GM19372 (cell line): ENCODE results near the gene TNS3.

ENCODE experiments used
- ATAC-seq: cut with Tn5 transposase; IDR thresholded peaks from one replicate; pipeline ENCODE4 v1.9.1; 2021; ENCODE audit warnings: mild to moderate bottlenecking, low read depth, moderate library complexity; ENCODE audit not compliant: unreplicated experiment

Gene TNS3

DNA sequence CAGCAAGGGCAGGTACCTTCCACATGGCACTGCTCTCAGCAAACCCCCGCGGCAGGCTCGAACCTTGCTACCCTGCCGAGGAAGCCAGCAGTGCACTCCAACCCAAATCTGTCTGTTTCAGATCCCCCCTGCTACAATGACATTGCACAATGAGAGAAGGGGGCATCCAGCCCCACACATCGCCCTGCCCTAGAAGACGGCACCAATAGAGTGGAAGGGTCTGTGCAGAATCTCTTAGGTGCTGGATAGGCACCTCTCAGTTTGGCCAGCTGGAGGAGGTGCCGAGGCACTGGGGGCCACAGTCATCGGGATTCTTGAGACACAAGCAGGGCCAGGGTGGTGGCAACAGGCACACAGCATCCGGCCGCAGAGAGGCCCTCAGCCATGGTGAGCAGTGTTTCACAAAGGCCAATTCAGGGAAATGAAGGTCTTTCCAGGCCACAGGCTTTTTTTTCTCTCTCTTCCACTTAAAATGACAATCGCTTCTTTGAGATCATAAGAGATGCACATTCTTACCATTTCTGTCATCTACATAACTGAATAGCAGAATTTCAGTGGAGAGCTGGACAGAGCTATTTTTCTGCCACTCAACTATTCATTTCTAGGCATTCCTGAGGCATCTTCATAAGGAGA is 281.3 kb downstream of the TNS3 start:
- ATAC-seq: no peak

DNA sequence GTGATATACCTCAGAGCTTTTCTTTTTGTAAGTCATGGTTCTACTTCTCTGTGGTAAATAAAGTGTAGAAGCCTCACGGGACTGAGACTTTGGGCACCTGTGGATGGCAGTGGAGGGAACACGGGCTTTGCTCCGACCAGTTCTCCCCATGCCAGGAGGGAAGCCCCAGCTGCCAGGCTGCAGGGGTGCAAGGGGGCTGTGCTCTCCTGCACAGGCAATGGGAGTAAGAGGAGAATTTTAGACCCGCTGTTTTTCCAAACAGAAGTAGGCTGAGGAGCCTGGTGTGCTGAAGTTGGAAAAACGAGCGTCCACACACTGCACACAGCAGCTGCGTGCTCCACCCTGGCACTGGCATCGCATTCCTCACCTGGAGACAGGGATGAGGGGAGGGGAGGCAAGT is 282.4 kb downstream of the TNS3 start:
- no peak for ATAC-seq

DNA sequence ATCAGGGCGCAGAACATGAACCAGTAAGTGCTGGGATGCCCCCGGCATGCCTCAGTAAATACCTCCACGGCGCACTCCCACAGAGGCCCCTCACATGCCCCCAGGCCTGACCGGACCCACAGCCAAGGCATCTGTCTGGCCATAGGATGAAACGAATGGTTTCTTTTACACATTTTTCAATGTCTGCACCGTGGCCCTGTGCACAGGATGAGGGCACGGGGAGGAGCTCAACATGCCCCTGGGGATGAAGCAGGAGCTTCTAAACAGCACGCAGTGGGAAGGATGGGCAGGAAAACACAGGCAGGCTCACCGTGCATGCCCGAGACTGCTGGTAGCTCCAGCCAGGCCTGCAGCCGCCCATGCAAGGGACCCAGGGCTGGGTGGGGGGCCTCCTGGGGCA is 283.3 kb downstream of the TNS3 start:
- no peak for ATAC-seq

DNA sequence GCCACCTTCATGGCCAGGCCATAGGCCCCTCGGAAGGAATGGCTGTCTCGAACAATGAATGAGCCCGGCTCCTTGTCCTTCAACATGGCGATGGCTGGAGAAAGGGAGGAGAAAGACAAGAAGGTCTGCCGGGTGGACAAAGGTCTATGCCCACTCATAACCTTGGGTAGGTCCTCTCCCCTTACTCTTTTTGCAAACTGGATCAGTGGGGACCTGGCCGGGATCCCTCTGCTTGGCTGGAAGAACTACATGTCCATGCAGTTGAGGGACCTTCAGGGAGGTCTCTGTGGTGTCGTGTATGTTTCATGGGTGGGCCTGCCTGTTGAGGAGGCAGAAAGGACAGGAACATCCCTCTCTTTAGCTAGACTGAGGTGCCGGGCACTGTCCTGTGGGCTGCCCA is 284.8 kb downstream of the TNS3 start:
- no peak for ATAC-seq

DNA sequence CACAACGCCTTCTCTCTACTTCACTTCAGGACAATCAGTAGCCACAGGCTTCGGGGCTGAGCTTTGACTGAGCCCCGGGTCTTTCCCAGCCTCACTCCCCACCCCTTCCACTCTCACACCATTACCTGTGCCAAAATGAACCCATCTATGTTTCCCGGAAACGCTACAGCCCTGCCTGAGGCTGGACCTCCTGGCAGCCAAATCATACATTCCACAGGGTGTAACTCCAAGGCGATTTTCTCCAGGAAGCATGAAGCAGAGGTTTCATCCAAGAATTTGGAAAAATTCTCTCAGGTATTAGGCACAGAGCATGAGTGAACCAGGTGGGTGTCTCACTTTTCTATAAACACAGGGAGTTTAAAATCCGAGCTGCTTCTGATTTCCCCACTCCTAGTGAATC is 286.3 kb downstream of the TNS3 start:
- ATAC-seq: no peak

DNA sequence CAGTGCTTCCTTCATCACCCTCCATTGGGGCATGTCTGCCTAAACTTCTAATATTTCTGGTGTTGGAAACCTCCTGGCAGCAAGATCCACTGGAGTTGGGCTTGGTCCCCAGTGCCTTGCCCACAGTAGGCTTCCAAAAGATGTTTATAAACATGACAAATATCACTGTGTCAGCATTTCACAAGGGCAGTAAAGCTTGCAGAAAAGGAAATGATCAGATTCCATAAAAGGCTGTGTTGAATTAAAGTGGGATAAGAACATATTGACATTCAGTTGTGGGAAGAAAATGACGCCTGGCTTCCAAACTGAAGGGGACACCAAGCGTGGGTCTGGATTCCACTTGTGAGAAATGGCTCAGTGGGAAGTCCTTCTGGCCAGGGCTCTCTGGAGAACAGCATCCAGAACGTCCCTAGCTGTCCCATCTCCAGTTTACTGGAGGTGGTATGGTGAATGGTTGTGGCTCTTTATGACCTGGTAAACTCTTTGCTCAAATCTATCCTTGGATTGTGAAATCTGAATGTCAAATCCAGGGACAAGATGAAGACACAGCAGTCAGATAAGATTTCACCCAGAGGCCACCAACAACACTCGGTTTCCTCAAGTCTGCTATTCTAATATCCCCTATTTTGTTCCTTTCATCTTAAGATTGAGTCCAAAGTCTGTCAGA is 287.2 kb downstream of the TNS3 start:
- ATAC-seq: no peak

DNA sequence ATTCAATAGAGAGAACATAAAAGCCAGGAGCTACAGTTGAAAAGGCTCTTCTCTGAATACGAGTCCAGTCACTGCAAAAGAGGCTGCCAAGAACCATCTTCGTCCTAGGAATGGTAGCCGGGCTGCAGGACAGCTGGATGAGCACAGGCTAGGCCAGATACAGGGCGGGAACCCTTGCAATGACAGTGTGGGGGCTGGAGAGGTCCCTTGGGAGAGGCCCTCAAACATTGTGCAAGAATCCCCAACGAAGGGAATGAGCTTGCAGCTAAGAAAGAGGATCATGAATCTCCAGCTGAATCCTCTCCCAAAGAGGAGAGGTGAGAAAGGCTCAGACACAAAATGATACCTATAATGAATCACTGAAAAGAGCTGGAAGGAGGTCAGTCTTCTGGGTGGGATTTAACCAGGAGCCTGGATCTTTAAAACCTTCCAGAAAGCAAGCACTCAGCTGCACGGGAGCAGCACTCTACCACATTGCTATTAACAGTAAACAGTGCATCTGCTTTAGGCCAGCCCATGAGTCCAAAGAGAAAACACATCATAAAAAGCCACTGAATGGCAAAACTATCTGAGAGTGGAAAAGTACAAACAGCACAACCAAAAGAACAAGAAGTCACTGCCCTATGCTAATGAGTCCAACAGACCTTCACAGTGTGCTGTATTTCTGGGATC is 287.9 kb downstream of the TNS3 start:
- no peak for ATAC-seq

DNA sequence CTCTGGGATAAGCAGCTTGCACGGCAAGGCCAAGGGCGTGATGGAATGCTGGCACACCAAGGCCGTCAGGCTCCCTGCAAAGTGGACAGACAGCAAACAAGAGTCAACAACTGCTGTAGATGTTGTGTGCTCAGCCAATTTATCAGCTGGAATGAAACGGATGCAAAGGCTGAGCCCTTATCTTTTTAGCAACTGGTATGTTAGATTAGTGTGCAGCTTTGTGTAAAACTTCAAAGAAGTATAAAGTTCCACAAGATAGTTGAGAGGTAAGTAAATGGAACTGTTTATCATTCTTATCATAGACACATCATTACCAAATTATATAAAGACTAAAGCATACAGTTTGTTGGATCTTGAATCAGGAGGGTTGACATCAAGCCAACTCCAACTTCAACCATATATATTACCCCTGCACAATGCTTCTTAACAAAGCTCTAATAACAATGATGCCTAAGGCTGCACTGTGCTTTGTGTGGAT is 289.0 kb downstream of the TNS3 start:
- ATAC-seq: no peak

DNA sequence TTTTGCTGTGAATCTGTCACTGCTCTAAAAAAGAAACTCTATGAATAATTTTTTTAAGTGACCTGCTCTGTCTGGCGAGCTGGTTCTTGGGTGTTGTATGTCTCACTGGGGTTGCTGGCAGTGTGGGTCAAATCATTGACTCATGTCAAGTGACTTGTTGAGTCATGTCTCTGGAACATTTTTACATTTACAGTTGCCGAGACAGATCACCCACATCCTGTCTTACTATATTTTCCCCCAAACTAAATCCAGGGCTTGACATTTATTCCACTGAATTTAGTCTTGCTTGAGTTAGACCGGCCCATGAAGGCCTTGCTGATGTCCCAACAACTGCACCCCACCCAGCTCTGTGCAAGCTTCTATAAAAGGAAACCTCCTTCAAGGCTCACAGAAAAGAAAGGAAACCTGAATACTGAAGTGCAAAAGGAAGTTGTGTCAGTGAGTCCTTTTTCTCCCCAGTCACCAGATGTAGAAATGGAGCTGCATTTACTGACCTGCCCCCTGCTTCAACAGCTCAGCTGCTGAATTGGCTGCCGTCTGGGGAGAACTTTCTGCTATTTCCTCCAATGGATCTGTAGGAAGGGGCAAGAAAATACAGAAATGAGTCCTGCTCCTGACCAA is 290.3 kb downstream of the TNS3 start:
- peak; percentile 95 for ATAC-seq

DNA sequence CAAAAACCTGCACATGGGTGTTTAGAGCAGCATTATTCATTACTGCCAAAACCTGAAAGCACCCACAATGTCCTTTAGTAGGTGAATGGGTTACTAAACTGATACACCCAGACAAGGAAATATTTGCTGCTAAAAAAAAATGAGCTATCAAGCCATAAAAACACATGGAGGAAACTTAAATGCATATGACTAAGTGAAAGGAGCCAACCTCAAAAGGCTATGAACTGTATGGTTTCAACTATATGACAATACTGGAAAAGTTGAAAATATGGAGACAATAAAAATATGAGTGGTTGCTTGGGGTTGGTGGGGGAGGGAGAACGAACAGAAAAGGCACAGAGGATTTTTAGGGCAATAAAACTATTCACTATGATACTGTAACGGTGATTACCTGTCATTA is 291.0 kb downstream of the TNS3 start:
- no peak for ATAC-seq

DNA sequence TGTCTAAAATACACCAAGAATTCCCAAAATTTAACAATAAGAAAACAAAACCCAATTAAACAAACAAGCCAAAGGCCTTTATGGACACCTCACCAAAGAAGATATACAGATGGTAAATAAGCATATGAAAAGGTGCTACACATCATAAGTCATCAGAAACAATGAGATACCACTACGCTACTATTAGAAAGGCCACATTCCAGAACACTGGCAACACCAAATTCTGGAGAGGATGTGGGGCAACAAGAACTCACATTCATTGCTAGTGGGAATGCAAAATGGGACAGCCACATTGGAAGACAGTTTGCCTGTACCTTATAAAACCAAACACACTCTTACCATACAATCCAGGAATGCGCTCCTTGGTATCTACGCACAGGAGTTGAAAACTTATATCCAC is 291.4 kb downstream of the TNS3 start:
- no peak for ATAC-seq

DNA sequence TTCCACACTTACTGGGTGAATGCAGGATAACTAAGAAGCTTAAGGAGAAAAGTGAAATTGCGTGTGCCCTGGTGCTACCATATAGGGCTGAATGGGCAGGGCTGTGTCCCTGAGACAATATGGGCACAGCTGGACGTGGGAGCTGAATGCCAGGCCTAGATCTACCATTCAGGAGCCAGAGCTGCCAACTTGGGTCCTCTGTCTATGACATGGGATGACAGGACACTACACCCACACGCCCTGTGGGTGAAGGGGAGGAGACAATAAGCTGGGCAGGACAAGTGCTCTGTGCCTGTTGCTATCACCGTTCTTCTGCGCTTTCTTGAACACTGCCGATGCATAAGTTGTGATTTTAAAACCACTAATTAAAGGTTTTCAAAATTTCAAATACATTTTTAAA is 293.9 kb downstream of the TNS3 start:
- ATAC-seq: no peak

DNA sequence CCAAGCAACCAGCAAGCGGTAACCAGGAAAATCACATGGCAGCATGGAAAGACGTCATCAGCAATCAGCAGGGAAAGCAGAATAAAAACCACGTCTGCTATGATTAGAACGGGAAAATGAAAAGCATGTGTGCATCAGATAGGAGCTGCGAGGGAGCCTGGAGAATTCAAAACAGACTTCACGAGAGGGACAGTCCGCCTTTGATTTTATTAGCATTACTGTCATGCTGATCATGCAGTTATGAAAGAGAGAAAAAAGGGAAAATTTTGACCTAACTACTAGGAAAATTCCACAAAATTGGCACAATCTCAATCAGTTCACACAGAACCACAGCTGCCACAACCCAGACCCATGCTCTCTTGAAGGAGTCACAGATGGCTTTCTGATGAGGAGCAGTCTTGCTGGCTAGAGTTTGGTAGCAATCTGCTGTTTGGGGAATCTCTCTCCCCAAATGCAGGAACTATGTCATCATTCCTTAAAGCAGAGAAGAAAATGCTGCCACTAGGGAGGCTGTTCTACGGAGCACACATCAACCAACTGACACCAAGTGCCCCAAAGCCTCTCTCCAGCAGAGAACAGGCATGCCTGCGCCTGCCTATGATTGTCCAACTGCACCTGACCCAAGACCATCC is 295.9 kb downstream of the TNS3 start:
- no peak for ATAC-seq

DNA sequence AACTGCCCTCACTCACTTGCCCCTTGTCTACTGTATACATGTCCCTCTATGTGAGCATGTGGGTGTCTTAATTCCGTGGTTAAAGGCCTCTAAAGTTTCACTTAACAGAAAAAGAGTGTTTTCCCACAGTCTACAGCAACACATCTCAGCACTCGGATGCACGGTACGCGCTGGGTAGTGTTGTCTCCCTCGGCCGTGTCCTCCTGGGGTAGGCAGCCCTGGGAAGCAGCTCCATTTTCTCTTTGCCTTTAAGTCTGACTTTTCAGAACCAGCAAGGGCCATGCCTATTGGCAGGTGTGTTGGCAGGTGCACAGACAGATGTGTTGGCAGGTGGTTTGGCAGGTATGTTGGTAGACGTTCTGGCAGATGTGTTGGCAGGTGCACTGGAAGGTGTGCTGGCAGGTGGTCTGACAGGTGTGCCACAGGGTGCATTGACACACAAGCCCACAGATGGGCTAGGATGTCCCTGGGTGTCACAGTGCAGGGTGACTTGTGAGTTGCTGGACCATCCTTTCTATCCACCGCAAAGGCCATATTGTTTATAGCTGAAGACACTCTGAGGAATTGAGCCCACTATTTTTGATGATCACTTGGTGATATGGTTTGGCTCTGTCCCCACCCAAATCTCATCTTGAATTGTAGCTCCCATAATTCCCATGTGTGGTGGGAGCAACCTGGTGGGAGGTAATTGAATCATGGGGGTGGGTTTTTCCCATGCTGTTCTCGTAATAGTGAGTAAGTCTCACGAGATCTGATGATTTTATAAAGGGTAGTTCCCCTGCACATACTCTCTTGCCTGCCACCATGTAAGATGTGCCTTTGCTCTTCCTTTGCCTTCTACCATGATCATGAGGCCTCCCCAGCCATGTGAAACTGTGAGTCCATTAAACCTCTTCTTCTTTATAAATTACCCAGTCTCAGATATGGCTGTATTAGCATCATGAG is 296.9 kb downstream of the TNS3 start:
- no peak for ATAC-seq

DNA sequence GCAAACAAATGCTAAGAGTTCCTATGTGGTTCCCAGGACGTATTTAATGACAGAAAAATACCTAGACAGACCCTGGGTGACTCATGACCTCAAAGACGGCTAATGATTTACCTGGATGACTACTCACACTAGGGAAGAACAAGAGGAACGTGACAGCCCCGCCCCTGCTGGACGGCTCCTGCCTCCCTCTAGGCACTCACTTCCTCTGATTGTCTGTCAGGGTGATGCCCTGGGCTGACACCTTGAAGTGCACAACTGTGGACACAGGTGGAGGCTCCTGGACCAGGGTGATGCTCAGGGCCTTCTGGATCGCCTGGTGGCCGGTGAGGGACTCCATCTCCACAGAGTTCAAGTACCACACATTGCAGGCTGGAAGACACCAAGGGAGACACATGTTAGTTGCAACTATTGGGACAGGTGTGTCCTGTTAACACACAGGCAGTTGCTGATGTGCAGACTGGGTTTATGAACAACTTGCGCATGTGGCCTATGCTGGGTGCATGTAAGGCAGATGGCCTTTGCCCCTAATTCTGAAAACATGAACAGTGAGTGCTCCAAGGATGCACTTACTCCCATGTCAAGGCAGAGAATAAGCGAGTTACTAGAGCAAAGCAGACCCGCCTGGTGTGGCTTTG is 298.3 kb downstream of the TNS3 start:
- no peak for ATAC-seq

DNA sequence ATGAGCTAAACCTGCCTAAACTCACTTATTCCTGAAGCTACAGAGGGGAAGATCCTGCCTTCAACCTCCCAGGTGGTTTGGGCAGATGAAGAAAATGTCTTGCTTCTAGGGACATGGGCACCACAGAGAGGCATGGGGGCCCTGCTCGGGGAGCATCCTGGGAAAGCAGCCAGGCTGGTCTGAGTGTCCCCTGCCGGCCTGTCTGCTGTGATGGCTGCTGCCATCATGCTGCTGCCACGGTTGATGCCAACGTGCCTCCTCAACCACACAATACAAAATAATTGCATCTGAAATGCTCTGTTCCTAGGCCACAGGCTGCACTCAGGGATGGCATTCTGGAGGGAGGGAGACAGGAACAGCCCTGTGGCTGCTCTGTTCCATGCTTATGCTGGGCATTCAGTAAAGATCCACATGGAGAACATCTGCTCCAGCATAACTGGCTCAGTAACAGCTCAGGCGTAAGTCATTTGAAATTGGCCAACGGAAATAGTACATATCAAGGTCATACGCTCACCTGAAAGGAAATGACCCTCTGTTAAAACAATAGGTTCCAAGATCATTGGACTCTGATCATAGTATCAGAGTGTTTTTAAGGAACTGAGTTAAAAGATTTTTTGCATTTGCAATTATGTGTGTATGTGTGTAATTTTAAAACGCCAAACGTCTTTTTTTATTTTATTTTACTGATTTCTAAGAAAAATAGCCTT is 299.0 kb downstream of the TNS3 start:
- no peak for ATAC-seq

DNA sequence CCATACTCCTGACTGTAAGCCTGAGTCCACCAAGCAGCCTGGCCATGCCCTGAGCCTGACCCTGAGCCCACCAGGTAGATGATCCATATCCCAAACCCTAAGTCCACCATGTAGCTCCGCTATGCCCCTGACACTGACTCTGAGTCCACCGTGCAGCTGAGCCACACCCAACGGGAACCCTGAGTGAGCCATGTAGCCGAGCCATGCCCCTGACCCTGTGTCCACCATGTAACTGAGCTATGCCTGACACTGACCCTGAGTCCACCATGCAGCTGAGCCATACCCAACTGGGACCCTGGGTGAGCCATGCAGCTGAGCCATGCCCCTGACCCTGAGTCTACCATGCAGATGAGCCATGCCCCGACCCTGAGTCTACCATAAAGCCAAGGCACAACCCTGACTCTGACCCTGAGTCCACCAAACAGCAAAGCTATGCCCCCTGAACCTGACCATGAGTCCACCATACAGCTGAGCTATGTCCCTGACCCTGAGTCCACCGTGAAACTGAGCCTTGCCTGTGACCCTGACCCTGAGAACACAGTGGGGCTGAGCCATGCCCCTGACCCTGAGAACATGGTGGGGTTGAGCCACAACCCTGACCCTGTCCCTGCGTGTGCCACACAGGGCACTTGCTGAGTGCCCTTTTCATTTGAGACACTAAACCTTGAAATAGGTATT is 299.8 kb downstream of the TNS3 start:
- no peak for ATAC-seq

DNA sequence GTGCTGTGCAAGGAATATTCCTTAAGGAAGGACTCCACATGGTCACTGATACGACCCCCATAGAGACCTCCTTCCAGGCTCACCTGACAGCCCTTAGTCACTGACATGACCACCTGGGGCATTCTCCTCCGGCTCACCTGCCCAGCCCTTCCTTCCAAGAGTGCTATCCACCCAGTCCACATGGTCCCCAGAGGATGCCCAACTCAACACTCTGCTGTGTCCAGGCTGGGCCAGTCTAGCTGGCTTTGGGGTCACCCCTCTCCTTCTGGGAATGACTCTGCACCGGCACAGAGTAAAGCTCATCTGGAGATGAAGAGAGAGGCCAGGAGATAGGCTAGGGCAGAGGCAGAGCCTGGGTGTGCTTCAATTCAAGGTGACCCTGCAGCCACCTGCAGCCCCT is 300.8 kb downstream of the TNS3 start:
- no peak for ATAC-seq
